ENCODE measurements around the gene DGCR2.

The DGCR2 gene

GRCh38 chr22:19122143-19122751, at the start of gene DGCR2:
Gene DGCR2 (minus strand): TSS chr22:19122412. CDS start chr22:19122206, 206 bp downstream.
- no peak for TF ChIP-seq GATA3 (IDR thresholded peaks at IDR 0.05; ENCODE audit: low read depth, low read length)
- TF ChIP-seq GATA2 (IDR thresholded peaks at IDR 0.05; ENCODE audit: low read depth, low read length) = no peak

GRCh38 chr22:19169947-19170318, 47.7 kb upstream of the DGCR2 start:
- TF ChIP-seq GATA3 (IDR thresholded peaks at IDR 0.05; ENCODE audit: low read depth, low read length) = no peak
- TF ChIP-seq GATA2 (IDR thresholded peaks at IDR 0.05; ENCODE audit: low read depth, low read length) = no peak

GRCh38 chr22:19169002-19169946, 47.1 kb upstream of the DGCR2 start:
- no peak for TF ChIP-seq GATA3 (IDR thresholded peaks at IDR 0.05; ENCODE audit: low read depth, low read length)
- TF ChIP-seq GATA2 (IDR thresholded peaks at IDR 0.05; ENCODE audit: low read depth, low read length) = peak; percentile 71

GRCh38 chr22:19168088-19168890, 46.1 kb upstream of the DGCR2 start:
- TF ChIP-seq GATA3 (IDR thresholded peaks at IDR 0.05; ENCODE audit: low read depth, low read length) (no peak), GATA2 (IDR thresholded peaks at IDR 0.05; ENCODE audit: low read depth, low read length) (no peak)

- no peak for TF ChIP-seq GATA2 (IDR thresholded peaks at IDR 0.05; ENCODE audit: low read depth, low read length)
- no peak for TF ChIP-seq GATA3 (IDR thresholded peaks at IDR 0.05; ENCODE audit: low read depth, low read length)
These were observed 45.1 kb upstream of the DGCR2 start for GRCh38 chr22:19167106-19167869.

- TF ChIP-seq GATA3 (IDR thresholded peaks at IDR 0.05; ENCODE audit: low read depth, low read length) (no peak), GATA2 (IDR thresholded peaks at IDR 0.05; ENCODE audit: low read depth, low read length) (no peak)
These were observed 44.2 kb upstream of the DGCR2 start for GRCh38 chr22:19166421-19166820.

GRCh38 chr22:19164425-19164824, 42.2 kb upstream of the DGCR2 start:
- TF ChIP-seq GATA3 (IDR thresholded peaks at IDR 0.05; ENCODE audit: low read depth, low read length) = no peak
- TF ChIP-seq GATA2 (IDR thresholded peaks at IDR 0.05; ENCODE audit: low read depth, low read length) = no peak

GRCh38 chr22:19152942-19153883, 31.0 kb upstream of the DGCR2 start:
- no peak for TF ChIP-seq GATA3 (IDR thresholded peaks at IDR 0.05; ENCODE audit: low read depth, low read length)
- TF ChIP-seq GATA2 (IDR thresholded peaks at IDR 0.05; ENCODE audit: low read depth, low read length) = no peak

- TF ChIP-seq GATA3 (IDR thresholded peaks at IDR 0.05; ENCODE audit: low read depth, low read length) (no peak), GATA2 (IDR thresholded peaks at IDR 0.05; ENCODE audit: low read depth, low read length) (no peak)
These were observed 29.3 kb upstream of the DGCR2 start for GRCh38 chr22:19151329-19152191.

GRCh38 chr22:19150482-19151328, 28.5 kb upstream of the DGCR2 start:
- TF ChIP-seq GATA3 (IDR thresholded peaks at IDR 0.05; ENCODE audit: low read depth, low read length) = no peak
- no peak for TF ChIP-seq GATA2 (IDR thresholded peaks at IDR 0.05; ENCODE audit: low read depth, low read length)

GRCh38 chr22:19149991-19150390, 27.8 kb upstream of the DGCR2 start, which contains the start of gene GSC2:
Gene GSC2 (minus strand): TSS chr22:19150292. CDS start chr22:19150283, 9 bp downstream.
- no peak for TF ChIP-seq GATA2 (IDR thresholded peaks at IDR 0.05; ENCODE audit: low read depth, low read length)
- TF ChIP-seq GATA3 (IDR thresholded peaks at IDR 0.05; ENCODE audit: low read depth, low read length) = no peak
